ENCODE measurements around the gene RALGDS. TPM values are rescaled to one million over a fixed set of nuclear protein-coding genes. Genes with fewer than 3 reads are reported as not detected.

Gene RALGDS
- total RNA-seq, 2 donors from 2014 or later, result 27.8 to 64.6 TPM

- Histone ChIP-seq H3K27me3 (no peaks in the 10 kb centered on the region), H3K27ac (peak overlapping the region; percentile 65 to 89 (median 85)), H3K36me3 (replicated peaks in 1 of 2; ENCODE audit: insufficient read depth in 1 of 2, low read depth in 2 of 2) (no peaks in the 10 kb centered on the region), H3K4me1 (peaks cover 48% of the 10 kb centered on the region), H3K9me3 (no peaks in the 10 kb centered on the region), H3K4me3 (no peak overlapping the region)
- 16 to 55% methylated on average over 13 to 23 of the region's 24 CpGs for WGBS, 2 donors
- peak in 3 of 4 donors; percentile 52 to 76 (median 70) for DNase-seq
- TF ChIP-seq CTCF (IDR thresholded peaks at IDR 0.05), result no peak
- no peak for TF ChIP-seq POLR2A (IDR thresholded peaks at IDR 0.05)
- intact Hi-C loops (cut with DNase I), result no loop called here
- ATAC-seq, result peak; percentile 21
Observed at GRCh38 chr9:133125941-133126696, 5.1 kb upstream of the RALGDS start.

- Histone ChIP-seq H3K9me3 (no peaks in the 10 kb centered on the region), H3K36me3 (replicated peaks in 1 of 2; ENCODE audit: insufficient read depth in 1 of 2, low read depth in 2 of 2) (no peaks in the 10 kb centered on the region), H3K4me3 (no peak overlapping the region), H3K27ac (no peak overlapping the region), H3K27me3 (no peaks in the 10 kb centered on the region), H3K4me1 (peaks cover 51% of the 10 kb centered on the region)
- TF ChIP-seq POLR2A (IDR thresholded peaks at IDR 0.05), result no peak
- TF ChIP-seq CTCF (IDR thresholded peaks at IDR 0.05), result no peak
- ATAC-seq (no peak), DNase-seq (no peak)
- WGBS, 2 donors, result 86 to 87% methylated on average over 2 of the region's 2 CpGs
- intact Hi-C loops (cut with DNase I), result no loop called here
Observed at GRCh38 chr9:133124907-133125275, 3.9 kb upstream of the RALGDS start.

- ATAC-seq, result no peak
- H3K4me1 ChIP-seq, result peaks cover 55% of the 10 kb centered on the region
Observed at GRCh38 chr9:133124123-133124906, 3.3 kb upstream of the RALGDS start.

GRCh38 chr9:133122935-133123611 is 2.0 kb upstream of the RALGDS start:
- no peak for ATAC-seq
- TF ChIP-seq CTCF (IDR thresholded peaks at IDR 0.05) (no peak), POLR2A (IDR thresholded peaks at IDR 0.05) (no peak)
- Histone ChIP-seq H3K4me1 (peaks cover 55% of the 10 kb centered on the region), H3K27ac (peak overlapping the region in 1 of 4 donors; percentile 39), H3K4me3 (no peak overlapping the region), H3K27me3 (no peaks in the 10 kb centered on the region), H3K36me3 (replicated peaks in 1 of 2; ENCODE audit: insufficient read depth in 1 of 2, low read depth in 2 of 2) (no peaks in the 10 kb centered on the region), H3K9me3 (no peaks in the 10 kb centered on the region)
- intact Hi-C loops (cut with DNase I), result no loop called here
- no peak for DNase-seq
- 62 to 71% methylated on average over 18 to 19 of the region's 19 CpGs for WGBS, 2 donors

More at GRCh38 chr9:133124123-133124906, 3.3 kb upstream of the RALGDS start:
- H3K9me3 ChIP-seq, result no peaks in the 10 kb centered on the region
- DNase-seq, result no peak
- 86 to 94% methylated on average over 6 to 8 of the region's 8 CpGs for WGBS, 2 donors
- H3K4me3 ChIP-seq, result no peak overlapping the region
- intact Hi-C loops (cut with DNase I), result no loop called here
- H3K36me3 ChIP-seq (replicated peaks in 1 of 2; ENCODE audit: insufficient read depth in 1 of 2, low read depth in 2 of 2), result no peaks in the 10 kb centered on the region
- no peak overlapping the region for H3K27ac ChIP-seq
- TF ChIP-seq CTCF (IDR thresholded peaks at IDR 0.05), result no peak
- no peak for TF ChIP-seq POLR2A (IDR thresholded peaks at IDR 0.05)
- H3K27me3 ChIP-seq, result no peaks in the 10 kb centered on the region
